Activated CD8-positive, alpha-beta T cell treated with anti-CD3 and anti-CD28 coated beads for 36 hours (primary cell): ENCODE results near the gene FASN. TPM values are rescaled to one million over a fixed set of nuclear protein-coding genes. Genes with fewer than 3 reads are reported as not detected.

Experiments used
- ATAC-seq: fragments of 200-7000 bp; cut with Tn5 transposase; one replicate; pipeline ENCODE4 v1.10.0; 2021; ENCODE audit warnings: mild to moderate bottlenecking, moderate library complexity
- CTCF ChIA-PET: fragments of 350-600 bp; sonication (Branson Sonifier 250); formaldehyde crosslinking; loops from one replicate; lab custom pipeline; 2021; ENCODE audit warnings: antibody characterized with exemption; lab: Charles Lee
- POLR2A ChIA-PET: fragments of 350-600 bp; sonication (Branson Sonifier 250); formaldehyde crosslinking; loops from one replicate; lab custom pipeline; 2021; ENCODE audit warnings: antibody characterized with exemption; lab: Charles Lee
- DNase-seq: peaks from one replicate; pipeline ENCODE4 v3.0.0-alpha.2; 2020
- H3K27ac Mint-ChIP-seq: one replicate; pipeline ENCODE4 v1.8.0; 2021; ENCODE audit warnings: mild to moderate bottlenecking, mixed read lengths
- H3K27me3 Mint-ChIP-seq: one replicate; pipeline ENCODE4 v1.8.0; 2021; ENCODE audit warnings: mixed read lengths
- H3K36me3 Mint-ChIP-seq: one replicate; pipeline ENCODE4 v1.8.0; 2021; ENCODE audit warnings: low read depth, mixed read lengths
- H3K4me1 Mint-ChIP-seq: one replicate; pipeline ENCODE4 v1.8.0; 2021; ENCODE audit warnings: low read depth, mixed read lengths
- H3K4me3 Mint-ChIP-seq: one replicate; pipeline ENCODE4 v1.8.0; 2021; ENCODE audit warnings: mild to moderate bottlenecking, moderate library complexity, mixed read lengths
- H3K9me3 Mint-ChIP-seq: one replicate; pipeline ENCODE4 v1.8.0; 2021; ENCODE audit warnings: mixed read lengths
- intact Hi-C: fragments of 100-400 bp; cut with micrococcal nuclease; formaldehyde crosslinking; loops from one replicate; pipeline ENCODE4 v1.10.0; 2022
- total RNA-seq, 2 experiments: library from RNA; stranded (reverse); gene quantifications; one replicate each; pipeline ENCODE4 v1.2.3, GENCODE V29; 2021
- TF ChIP-seq, protein P1 (sequence below): fragments of 200-600 bp; IDR thresholded peaks from one replicate; pipeline ENCODE4 v1.8.0; 2022; ENCODE audit warnings: antibody characterized with exemption, mild to moderate bottlenecking

Gene FASN
- total RNA-seq, 2 experiments from 2014 or later, result 250 to 260 TPM

DNA sequence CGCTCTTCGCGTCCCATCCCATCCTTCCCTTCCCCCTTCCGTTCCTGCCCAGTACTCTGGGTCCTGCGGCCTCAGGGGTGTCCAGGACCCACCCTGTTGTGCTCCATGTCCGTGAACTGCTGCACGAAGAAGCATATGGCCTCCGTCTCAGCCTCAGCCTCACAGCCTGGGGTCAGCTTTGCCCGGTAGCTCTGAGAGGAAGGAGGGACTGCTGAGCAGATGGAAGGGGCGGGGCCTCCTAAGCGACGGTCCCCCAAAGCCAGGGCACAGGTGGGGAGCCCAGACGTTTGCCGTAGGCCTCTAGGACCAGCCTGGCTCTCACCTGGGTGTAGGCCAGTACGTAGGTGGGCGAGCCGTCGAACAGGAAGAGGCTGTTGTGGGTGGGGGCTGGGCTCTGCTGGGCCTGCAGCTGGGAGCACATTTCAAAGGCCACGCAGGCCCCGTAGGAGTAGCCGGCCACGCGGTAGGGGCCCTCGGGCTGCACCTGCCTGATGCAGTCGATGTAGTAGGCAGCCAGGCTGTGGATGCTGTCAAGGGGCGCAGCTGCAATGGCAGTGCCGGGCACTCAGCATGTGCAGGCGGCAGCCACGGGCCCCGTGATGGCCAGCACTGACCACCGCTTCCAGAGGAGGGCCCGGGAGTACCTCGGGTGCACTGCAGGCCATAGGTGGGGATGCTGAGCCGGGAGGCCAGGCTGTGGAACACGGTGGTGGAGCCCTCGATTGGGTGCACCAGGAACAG is 17.8 kb downstream of the FASN start:
- Mint-ChIP-seq H3K4me3 (no peak overlapping the region), H3K27me3 (no peaks in the 10 kb centered on the region)
- POLR2A ChIA-PET, result interaction anchor here (1.1 to 3.0 kb wide), 5 partner anchors 9 to 45 kb away, joined by 3 to 18 read pairs (median 5); partner anchors contain the start of gene DUS1L

DNA sequence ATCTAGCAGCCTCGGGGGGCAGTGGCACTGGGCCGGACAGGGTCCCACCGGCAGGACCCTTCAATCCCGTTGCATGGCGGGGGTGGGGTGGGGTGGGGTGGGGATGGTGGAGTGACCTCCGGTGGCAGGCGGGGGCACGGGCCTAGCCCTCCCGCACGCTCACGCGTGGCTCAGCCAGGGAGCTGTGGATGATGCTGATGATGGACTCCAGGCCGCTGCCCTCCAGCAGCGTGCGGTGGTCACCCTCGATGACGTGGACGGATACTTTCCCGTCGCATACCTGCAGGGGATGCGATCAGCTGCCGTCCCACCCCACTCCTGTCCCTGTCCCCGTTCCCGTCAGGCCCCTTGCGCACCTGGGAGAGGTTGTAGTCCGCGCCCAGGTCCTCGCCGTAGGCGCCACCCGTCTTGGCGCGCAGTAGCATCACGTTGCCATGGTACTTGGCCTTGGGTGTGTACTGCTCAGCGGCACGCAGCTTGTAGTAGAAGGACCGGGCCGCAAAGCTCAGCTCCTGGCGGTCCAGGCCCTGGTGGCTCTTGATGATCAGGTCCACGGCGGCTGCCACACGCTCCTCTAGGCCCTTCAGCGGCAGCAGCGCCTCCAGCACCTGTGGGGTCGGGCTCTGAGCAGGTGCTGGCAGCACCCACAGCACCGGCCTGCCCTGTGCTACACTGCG is 18.9 kb downstream of the FASN start:
- Mint-ChIP-seq H3K4me3 (no peak overlapping the region), H3K36me3 (peaks cover 9% of the 10 kb centered on the region), H3K4me1 (no peaks in the 10 kb centered on the region), H3K27me3 (no peaks in the 10 kb centered on the region), H3K9me3 (no peaks in the 10 kb centered on the region), H3K27ac (no peak overlapping the region)
- ATAC-seq (no peak), DNase-seq (no peak)
- CTCF ChIA-PET, result no interaction called here
- TF ChIP-seq, protein P1, sequence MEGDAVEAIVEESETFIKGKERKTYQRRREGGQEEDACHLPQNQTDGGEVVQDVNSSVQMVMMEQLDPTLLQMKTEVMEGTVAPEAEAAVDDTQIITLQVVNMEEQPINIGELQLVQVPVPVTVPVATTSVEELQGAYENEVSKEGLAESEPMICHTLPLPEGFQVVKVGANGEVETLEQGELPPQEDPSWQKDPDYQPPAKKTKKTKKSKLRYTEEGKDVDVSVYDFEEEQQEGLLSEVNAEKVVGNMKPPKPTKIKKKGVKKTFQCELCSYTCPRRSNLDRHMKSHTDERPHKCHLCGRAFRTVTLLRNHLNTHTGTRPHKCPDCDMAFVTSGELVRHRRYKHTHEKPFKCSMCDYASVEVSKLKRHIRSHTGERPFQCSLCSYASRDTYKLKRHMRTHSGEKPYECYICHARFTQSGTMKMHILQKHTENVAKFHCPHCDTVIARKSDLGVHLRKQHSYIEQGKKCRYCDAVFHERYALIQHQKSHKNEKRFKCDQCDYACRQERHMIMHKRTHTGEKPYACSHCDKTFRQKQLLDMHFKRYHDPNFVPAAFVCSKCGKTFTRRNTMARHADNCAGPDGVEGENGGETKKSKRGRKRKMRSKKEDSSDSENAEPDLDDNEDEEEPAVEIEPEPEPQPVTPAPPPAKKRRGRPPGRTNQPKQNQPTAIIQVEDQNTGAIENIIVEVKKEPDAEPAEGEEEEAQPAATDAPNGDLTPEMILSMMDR, result no peak
- intact Hi-C loops, result no loop called here
- POLR2A ChIA-PET, result interaction anchor here (2.0 to 3.0 kb wide), 2 partner anchors 10 to 14 kb away, joined by 6 to 18 read pairs; partner anchors contain the start of gene DUS1L

More for the DNA sequence above, 17.8 kb downstream of the FASN start:
- CTCF ChIA-PET, result no interaction called here
- TF ChIP-seq, protein P1, result no peak
- no peak for DNase-seq
- Mint-ChIP-seq H3K27ac (no peak overlapping the region), H3K4me1 (no peaks in the 10 kb centered on the region), H3K9me3 (no peaks in the 10 kb centered on the region), H3K36me3 (peaks cover 12% of the 10 kb centered on the region)
- intact Hi-C loops, result no loop called here
- ATAC-seq, result no peak

DNA sequence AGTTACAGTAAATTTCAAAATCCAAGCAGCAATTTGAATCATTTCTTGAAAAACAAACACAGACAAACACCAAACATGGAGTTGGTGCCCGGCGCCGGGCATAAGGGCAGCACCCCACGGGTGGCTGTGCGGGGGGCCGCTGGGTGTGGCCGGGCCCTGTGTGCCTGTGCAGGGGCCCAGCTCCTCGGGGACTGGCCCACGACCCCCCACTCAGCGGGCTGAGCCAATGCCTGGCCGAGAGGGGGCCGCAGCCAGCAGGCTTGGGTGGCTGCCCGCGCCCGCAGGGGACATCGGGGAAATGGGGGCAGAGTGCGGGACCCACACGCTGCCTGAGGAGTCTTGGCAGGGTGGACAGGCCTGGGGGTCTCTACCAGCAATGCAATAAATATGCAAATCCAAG is 19.6 kb downstream of the FASN start:
- no peaks in the 10 kb centered on the region for H3K4me1 Mint-ChIP-seq
- H3K27ac Mint-ChIP-seq, result no peak overlapping the region
- TF ChIP-seq, protein P1, result no peak
- no peaks in the 10 kb centered on the region for H3K9me3 Mint-ChIP-seq
- intact Hi-C loops, result no loop called here
- DNase-seq (no peak), ATAC-seq (no peak)
- ChIA-PET POLR2A (interaction anchor here (0.7 to 3.0 kb wide), 3 partner anchors 10 to 22 kb away, joined by 3 to 18 read pairs (median 4); no protein-coding TSS in a partner anchor), CTCF (no interaction called here)
- H3K36me3 Mint-ChIP-seq, result peaks cover 8% of the 10 kb centered on the region
- no peaks in the 10 kb centered on the region for H3K27me3 Mint-ChIP-seq
- H3K4me3 Mint-ChIP-seq, result no peak overlapping the region

DNA sequence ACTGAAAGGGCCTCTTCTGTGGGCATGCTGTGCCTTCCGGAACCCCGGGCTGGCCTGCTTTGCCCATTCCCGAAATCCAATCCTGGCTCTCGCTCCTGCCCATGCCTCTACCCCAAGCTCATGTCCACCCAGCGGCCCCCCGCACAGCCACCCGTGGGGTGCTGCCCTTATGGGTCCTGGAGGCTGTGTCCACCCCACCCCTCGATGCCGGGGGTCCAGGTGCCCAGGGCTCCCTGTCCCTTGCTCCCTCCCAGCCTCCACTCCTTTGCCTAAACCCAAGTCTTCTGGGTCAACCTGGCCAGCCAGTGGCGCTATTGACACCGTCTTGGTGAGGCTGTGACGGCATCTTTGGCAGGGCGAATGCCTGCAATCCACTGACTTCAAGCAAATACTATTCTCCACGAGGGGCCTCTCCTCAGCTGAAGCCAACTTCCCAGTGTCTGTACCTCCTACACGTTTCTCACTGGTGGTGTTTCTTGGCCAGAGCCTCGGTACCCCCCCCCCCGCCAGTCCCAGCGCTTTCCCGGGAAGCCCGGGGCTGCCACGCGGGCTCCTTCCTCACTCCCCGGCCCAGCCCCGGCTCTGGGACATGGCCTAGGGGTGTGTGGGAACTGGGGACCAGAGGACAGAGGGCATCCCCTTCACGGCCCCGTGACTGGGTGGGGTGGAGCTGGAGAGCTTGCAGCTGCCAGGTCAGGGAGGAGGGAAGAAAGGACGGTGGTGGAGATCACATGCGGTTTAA is 20.2 kb downstream of the FASN start:
- peaks cover 8% of the 10 kb centered on the region for H3K36me3 Mint-ChIP-seq
- DNase-seq (no peak), ATAC-seq (no peak)
- TF ChIP-seq, protein P1, result no peak
- H3K4me3 Mint-ChIP-seq, result no peak overlapping the region
- POLR2A ChIA-PET, result interaction anchor here (0.7 to 2.1 kb wide), 5 partner anchors 11 to 210 kb away, joined by 3 to 14 read pairs (median 4); partner anchors contain the start of gene DCXR
- CTCF ChIA-PET, result interaction anchor here (1.1 kb wide), 1 partner anchor 40 kb away, joined by 3 read pairs; the partner anchor contains the start of gene DCXR
- H3K27me3 Mint-ChIP-seq, result no peaks in the 10 kb centered on the region
- intact Hi-C loops, result no loop called here
- H3K9me3 Mint-ChIP-seq, result no peaks in the 10 kb centered on the region
- H3K4me1 Mint-ChIP-seq, result no peaks in the 10 kb centered on the region
- no peak overlapping the region for H3K27ac Mint-ChIP-seq
